Measurements from ENCODE around the gene MRLN. TPM values are rescaled to one million over a fixed set of nuclear protein-coding genes. Genes with fewer than 3 reads are reported as not detected.

MRLN gene
- not detected in 2 replicates for total RNA-seq

DNA sequence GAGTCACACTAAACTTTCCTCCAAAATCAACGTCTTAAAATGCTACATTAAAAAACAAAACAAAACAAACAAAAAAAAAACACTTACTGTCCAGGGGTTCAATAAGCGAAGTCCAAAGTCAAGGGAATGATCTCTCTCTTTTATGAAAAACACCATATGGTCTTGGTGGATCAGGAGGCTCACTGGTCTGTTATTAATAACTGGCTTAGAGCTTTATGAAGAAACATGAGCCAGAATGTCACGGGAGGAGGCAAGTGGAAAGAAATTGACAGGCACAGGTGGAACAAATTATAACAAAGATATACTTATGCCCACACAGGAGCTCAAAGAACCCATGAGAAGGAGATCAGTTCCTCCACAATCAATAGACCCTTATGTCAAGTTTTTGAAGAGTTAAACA is at the start of gene MRLN:
Gene MRLN (minus strand): TSS at position 189 of the 400 bp plus-strand sequence.

DNA sequence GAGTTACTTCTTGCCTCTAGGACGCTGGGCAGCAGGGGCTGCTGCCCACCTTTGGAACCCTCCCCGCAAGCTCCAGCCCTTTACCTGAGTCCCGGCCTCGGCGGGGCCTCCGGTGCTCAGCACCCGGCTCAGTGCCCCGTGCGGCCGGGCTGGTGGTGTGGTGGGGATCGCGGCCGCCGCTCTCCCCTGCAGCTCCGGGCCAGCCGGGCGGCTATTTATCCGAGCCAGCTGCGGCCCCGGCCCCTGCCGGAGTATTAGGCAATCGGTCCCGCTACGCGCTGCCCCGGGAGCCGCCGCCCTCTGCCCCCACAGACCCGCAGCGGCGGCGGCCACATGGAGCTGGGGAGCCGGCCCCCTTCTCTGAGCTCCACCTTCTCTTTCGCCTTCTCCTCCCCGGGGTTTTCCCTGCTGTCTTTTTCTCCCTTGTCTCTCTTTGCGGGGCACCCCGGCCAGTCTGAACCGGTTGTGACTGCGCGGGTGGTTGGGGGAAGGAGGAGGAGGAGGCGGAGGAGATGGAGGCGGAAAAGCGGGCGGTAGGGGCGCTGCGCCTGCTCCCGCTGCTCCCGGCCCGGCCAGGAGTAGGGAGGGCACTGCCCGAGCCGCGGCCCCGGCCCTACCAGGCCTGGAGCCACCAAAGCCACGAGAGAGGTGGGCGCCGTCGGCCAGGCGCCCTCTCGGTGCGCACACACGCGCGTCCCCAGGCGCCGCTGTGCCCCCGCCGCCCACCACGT is 43.7 kb downstream of the MRLN start, which contains the start of gene SLC16A9:
Gene SLC16A9 (minus strand): TSS at position 456 of the 731 bp plus-strand sequence. CDS start 25,559 bp downstream, outside the sequence.

Other genes with a start within 250 kb of the MRLN start
- 0.37 and 0.59 TPM in 2 replicates for gene SLC16A9, start 43.6 kb downstream of the MRLN start, total RNA-seq
- gene CCDC6, start 153.1 kb upstream of the MRLN start, total RNA-seq = 41.9 and 48.5 TPM in 2 replicates